ENCODE data around the gene LRRFIP1. TPM values are rescaled to one million over a fixed set of nuclear protein-coding genes. Genes with fewer than 3 reads are reported as not detected.

Gene LRRFIP1
- total and polyA plus RNA-seq, 2 of the 13 experiments (the other 11 are each of a cell fraction or from before 2014, with no cell fraction given): 15.9 to 40.5 TPM

- TF ChIP-seq NR2C2 (CRISPR knock-in tag; IDR thresholded peaks at IDR 0.05; ENCODE audit: borderline replicate concordance) (peak; percentile 60; the same call in 1 of the 2 replicates), CBX5 (CRISPR knock-in tag; IDR thresholded peaks at IDR 0.05; ENCODE audit: borderline replicate concordance) (peak; percentile 43; the same call in 1 of the 2 replicates), MBNL3 (CRISPR knock-in tag; conservative IDR thresholded peaks at IDR 0.05) (no peak), ZFP90 (CRISPR knock-in tag; IDR thresholded peaks at IDR 0.05; ENCODE audit: borderline replicate concordance) (peak; percentile 41; the same call in 1 of the 2 replicates), ZNF124 (CRISPR knock-in tag; IDR thresholded peaks at IDR 0.05) (no peak), ZNF263 (CRISPR knock-in tag; IDR thresholded peaks at IDR 0.05) (no peak), FOXM1 (CRISPR knock-in tag; IDR thresholded peaks at IDR 0.05) (no peak), HOXD1 (CRISPR knock-in tag; IDR thresholded peaks at IDR 0.05) (peak; percentile 50; the same call in 1 of the 2 replicates), KDM6A (CRISPR knock-in tag; IDR thresholded peaks at IDR 0.05; ENCODE audit: low read depth) (peak; percentile 85), ZNF343 (CRISPR knock-in tag; IDR thresholded peaks at IDR 0.05) (no peak), TSC22D2 (CRISPR knock-in tag; IDR thresholded peaks at IDR 0.05; ENCODE audit: borderline replicate concordance) (no peak), ZNF674 (CRISPR knock-in tag; IDR thresholded peaks at IDR 0.05; ENCODE audit: low read depth) (no peak), PAX8 (CRISPR knock-in tag; IDR thresholded peaks at IDR 0.05; ENCODE audit: borderline replicate concordance) (no peak), IKZF4 (CRISPR knock-in tag; IDR thresholded peaks at IDR 0.05; ENCODE audit: borderline replicate concordance, low read depth, not compliant biosample characterization) (no peak), HNRNPUL1 (IDR thresholded peaks at IDR 0.05; ENCODE audit: low read depth, low read length) (no peak), TBX3 (IDR thresholded peaks at IDR 0.05; ENCODE audit: borderline replicate concordance) (0 out of 2 replicates have a peak, but pooled peaks have one; percentile 38), ZSCAN22 (CRISPR knock-in tag; IDR thresholded peaks at IDR 0.05) (no peak), SRSF4 (IDR thresholded peaks at IDR 0.05; ENCODE audit: low read depth, low read length, poor library complexity, severe bottlenecking) (no peak), SKI (IDR thresholded peaks at IDR 0.05; ENCODE audit: partially characterized antibody) (peak; percentile 77), ZNF746 (CRISPR knock-in tag; IDR thresholded peaks at IDR 0.05) (no peak), HDAC6 (IDR thresholded peaks at IDR 0.05; ENCODE audit: low read depth, low read length) (no peak), ZNF605 (CRISPR knock-in tag; IDR thresholded peaks at IDR 0.05) (peak; percentile 50), KMT2A (CRISPR knock-in tag; IDR thresholded peaks at IDR 0.05) (peak; percentile 67; the same call in 1 of the 2 replicates), EEA1 (CRISPR knock-in tag; IDR thresholded peaks at IDR 0.05; ENCODE audit: borderline replicate concordance) (no peak), MEIS2 (CRISPR knock-in tag; IDR thresholded peaks at IDR 0.05) (no peak), ZSCAN25 (CRISPR knock-in tag; IDR thresholded peaks at IDR 0.05) (peak; percentile 71), JDP2 (CRISPR knock-in tag; IDR thresholded peaks at IDR 0.05; ENCODE audit: borderline replicate concordance) (no peak)
- TF ChIP-seq, protein P1, sequence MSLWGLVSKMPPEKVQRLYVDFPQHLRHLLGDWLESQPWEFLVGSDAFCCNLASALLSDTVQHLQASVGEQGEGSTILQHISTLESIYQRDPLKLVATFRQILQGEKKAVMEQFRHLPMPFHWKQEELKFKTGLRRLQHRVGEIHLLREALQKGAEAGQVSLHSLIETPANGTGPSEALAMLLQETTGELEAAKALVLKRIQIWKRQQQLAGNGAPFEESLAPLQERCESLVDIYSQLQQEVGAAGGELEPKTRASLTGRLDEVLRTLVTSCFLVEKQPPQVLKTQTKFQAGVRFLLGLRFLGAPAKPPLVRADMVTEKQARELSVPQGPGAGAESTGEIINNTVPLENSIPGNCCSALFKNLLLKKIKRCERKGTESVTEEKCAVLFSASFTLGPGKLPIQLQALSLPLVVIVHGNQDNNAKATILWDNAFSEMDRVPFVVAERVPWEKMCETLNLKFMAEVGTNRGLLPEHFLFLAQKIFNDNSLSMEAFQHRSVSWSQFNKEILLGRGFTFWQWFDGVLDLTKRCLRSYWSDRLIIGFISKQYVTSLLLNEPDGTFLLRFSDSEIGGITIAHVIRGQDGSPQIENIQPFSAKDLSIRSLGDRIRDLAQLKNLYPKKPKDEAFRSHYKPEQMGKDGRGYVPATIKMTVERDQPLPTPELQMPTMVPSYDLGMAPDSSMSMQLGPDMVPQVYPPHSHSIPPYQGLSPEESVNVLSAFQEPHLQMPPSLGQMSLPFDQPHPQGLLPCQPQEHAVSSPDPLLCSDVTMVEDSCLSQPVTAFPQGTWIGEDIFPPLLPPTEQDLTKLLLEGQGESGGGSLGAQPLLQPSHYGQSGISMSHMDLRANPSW (CRISPR knock-in tag; IDR thresholded peaks at IDR 0.05; ENCODE audit: borderline replicate concordance): peak; percentile 58; the same call in 1 of the 2 replicates
- TF ChIP-seq, protein P2, sequence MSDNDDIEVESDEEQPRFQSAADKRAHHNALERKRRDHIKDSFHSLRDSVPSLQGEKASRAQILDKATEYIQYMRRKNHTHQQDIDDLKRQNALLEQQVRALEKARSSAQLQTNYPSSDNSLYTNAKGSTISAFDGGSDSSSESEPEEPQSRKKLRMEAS (IDR thresholded peaks at IDR 0.05): peak; percentile 73; the same call in 1 of the 2 replicates
Observed at GRCh38 chr2:237743561-237744269, 116.3 kb downstream of the LRRFIP1 start (continued).

Measured in HepG2 (cell line).